GDM1 (cell line): ENCODE results near the gene DCLK1.
"Not testable (repeated sequence)": the region's sequence is repeated elsewhere in the genome, so short reads cannot be mapped to it uniquely, and the experiment has no call there.

Experiments
- DNase-seq: peaks from one replicate; lab custom pipeline; 2025; lab: John Stamatoyannopoulos, UW

The DCLK1 gene

DNA sequence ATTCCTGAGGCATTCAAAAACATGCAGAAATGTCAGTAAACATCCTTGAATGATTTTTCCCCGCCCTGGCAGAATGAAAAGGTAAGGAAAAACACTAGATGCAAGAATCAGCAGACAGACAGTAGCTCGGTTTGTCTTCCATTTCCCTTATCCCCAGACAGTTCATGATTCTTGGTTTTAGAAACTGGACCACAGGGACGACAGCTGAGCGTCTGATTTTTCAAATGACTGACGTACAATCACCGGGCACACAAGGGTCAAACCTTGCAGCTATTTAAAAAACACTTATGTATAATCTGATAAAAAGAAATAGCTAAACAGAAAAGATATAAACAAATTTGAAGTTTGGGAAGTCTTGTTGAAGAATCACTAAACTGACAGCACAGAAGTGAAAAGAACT, 47.1 kb downstream of the DCLK1 start:
- DNase-seq: no peak

DNA sequence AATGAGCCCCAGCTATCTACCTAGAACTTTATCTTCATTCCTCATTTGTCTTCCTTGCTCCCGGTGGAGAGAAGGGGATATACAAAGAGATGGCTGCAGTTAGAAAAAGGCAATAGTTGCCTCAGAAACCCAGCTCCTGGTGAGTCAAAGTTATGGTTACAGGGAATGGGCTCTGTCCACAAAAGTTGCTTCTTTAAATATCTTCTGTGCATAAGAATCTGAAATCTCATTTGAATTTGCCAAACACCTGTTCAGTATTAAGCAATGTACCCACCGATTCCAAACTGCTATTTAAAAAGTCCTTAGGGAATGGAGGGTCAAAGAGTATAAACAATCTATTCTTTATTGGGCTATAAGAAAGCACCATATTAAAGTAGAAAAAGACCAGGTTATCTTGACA, 48.4 kb downstream of the DCLK1 start:
- DNase-seq: no peak

DNA sequence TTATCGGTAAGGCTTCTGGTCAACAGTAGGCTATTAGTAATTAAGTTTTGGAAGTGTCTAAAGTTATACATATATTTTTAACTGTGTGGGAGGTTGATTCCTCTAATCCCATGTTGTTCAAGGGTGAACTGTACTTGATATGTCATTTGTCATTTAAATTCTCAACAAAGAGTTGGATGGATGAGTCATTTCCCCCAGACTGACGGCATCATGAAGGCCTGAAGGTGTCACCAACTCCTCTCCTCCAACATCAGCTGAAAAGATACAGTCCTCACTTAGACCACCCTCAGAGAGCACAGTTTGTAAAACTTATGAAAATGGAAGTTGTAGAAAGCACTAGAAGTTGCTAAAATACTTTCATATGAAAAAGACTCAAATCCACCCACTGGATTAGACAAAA, 48.8 kb downstream of the DCLK1 start:
- DNase-seq: no peak

DNA sequence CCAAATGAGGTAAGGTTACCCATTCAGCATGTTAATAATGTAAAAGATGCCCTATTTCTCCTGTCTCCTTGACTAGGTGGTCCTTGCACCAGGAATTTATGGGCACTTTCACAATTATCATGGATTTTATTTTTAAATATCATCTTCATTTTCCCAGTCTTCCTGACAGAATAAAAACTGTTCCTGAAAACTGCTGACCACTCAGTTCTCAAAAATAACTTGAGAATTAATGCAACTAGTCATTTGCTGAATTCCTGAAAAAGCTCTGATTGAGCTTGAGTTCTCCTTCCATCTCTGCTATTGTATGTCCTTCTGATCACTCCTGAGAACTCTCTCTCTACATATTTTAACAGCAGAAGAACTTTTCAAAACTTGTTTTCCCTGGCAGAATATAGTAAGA, 55.0 kb downstream of the DCLK1 start:
- no peak for DNase-seq

DNA sequence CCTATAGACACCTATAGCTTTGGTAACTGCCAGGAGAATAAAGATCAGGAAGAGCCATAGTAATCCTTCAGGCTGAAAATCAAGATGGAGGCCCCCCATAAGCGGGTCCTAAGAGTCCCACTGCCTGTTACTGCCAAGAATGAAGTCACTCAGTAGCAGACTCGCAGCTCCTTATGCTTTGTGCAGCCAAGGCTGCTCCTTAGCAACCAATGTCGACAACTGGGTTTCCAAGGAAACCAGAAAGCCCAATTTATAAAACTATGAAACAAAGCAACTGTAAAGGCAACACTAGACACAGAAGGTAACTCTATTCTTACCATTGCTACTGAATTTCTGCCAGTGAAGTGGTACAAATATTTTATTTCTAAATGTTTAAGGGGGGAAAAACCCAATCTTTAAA, 56.5 kb downstream of the DCLK1 start:
- DNase-seq: no peak

DNA sequence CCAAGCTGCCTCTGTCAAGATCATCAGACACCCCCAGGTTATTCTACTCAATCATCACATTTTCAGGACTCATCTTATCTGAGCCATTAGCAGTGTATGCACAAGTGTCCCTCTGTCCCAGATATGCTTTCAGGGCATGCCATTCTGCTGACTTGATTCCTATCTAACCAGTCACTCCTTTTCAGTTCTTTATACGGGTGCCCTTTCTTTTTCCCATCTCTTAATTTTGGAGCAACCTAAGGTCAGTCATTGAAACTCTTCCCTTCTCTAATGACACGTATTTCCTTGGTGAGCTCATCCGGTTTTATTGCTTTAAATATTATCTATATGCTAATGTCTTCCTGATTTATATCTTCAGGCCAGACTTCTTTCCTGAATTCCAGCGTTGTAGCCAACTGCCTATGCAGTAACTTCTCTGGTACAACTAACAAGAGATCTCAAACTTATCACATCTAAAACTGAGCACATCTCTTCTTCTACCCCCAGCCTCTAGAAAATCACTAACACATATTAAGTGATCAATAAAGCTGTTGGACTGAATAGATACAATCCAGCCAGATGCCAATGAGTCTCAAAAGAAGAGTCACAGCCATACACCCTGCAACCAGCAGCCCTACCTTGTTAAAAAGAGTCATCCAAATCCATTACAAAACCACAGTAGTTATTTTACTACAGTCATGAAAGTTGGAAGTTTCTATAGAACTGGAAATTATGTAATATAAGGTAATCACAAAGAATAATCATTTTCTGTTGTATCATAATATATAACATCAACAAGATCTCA, 58.8 kb downstream of the DCLK1 start:
- no peak for DNase-seq

DNA sequence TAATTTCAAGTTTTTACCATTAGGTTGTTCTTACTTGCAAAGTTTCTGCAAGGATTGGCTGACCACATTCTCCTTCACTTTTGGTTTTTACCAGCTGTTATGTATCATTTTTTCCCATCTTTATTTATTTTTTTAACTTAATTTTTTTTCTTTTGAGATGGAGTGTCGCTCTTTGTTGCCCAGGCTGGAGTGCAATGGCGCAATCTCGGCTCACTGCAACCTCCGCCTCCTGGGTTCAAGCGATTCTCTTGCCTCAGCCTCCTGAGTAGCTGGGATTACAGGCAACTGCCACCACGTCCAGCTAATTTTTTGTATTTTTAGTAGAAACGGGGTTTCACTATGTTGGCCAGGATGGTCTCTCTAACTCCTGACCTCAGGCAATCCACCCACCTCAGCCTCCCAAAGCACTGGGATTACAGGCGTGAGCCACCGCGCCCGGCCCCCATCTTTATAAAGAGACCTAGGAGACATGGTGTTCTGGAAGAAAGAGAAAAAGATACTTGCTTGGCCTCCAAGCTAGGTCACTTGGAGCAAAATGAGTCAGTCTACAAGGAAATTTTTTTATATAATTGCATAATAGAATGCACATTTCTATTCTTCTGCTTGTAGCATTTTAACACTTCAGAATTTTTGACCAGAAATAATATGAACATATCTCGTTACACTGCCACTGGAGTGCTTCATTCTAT, 60.5 kb downstream of the DCLK1 start:
- DNase-seq: not testable (repeated sequence)

DNA sequence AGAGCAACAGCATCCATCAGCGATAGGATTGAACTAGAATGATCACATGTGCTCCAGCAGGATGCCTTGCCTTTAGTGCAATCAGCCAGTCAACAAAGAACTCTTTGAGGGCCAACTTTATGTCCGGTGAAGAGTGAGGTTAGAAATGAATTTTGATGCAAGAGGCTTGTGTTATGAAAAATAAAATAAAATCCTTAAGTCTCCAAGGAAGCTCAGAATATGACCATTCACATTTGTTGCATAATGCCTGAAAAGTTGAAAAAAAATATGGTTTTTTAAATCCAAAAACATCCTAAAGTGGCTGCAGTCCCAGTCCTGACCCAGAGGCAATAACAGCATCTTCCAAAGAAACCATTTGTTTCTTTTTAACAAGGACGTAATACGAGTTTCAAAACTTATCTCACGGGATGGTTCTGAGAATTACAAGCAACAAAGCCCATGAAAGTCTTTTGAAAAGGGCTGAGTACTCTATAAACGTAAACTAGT, 61.3 kb downstream of the DCLK1 start:
- DNase-seq: no peak

DNA sequence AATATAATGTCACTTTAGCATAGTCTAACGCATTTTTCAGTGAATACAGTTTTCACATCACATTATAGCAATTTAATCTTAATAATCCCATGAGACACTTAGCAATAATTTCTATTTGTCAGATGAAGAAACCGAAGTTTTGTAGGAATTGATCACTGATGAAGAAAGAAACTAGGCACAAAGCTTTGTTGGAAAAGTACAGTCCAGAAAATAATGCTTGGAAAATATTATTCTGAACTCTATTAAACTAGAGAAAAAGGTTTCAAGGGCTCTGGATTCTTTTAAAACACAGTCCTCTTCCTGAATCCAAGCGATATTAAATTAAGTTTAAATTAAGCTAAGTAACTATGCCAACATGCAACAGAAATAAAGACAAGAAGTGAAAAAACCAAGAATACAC, 62.2 kb downstream of the DCLK1 start:
- no peak for DNase-seq

DNA sequence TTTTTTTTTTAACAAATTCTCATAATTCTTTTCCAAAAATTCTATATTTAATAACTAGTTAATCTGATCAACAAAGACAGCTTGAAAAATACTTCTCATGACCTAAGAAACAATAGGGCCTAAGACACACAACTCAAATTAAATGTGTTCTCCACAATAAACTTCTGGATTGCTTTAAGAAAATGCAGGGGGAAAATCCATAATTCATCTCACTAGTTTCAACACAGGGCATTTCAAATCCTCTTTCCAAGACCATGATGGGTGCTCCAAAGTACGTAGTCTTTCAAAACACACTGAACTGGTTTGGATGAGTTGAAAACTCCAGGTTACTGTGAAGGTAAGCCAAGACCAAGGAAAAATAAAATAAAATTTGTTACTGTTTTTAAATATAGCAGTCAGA, 62.6 kb downstream of the DCLK1 start:
- no peak for DNase-seq

DNA sequence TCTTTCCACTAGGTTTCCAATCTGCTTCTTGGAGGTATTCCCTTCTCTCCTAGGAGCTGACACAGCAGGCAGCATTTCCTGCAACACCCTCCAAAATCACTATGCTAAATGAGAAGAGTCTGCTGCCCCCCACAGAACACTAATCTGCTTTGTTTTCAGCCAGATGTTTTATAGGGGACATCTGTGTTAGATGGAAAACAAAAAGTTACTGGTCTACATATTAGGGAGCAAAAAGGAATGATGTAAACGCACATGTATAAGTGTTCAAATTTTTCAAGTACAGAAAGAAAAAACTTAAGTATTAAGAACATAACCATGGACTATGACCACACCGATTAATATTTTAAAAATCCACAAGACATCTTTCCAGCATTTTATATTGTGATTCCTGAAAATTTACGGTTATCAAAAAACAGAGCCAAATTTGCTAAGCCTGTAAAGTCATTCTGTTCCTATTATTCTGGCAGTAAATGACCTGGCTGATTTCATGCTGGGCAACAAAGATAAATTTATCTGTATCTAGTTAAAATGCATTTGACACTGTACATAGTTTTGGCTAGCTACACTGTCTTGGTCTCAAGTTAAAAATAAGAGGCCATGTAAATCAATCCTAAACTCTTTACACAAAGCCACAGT, 63.3 kb downstream of the DCLK1 start:
- no peak for DNase-seq

DNA sequence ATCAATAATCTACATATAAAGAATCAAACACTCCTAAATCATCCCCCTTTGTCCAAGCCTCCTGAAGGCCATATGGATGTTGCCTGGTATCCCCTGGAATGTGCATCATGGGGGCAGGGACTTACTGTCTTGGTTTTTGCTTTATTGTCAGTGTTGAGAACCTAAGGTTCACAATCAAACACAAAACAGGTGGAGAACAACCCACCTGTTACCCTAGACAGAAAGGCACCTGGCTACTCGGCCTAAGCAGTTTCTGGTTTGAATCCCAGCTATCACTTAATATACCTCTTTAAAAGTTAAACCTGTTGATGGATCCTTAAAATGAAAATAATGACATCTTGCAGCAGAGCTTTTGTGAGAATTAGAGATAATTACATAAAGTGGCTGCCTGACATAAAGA, 68.9 kb downstream of the DCLK1 start:
- DNase-seq: no peak

DNA sequence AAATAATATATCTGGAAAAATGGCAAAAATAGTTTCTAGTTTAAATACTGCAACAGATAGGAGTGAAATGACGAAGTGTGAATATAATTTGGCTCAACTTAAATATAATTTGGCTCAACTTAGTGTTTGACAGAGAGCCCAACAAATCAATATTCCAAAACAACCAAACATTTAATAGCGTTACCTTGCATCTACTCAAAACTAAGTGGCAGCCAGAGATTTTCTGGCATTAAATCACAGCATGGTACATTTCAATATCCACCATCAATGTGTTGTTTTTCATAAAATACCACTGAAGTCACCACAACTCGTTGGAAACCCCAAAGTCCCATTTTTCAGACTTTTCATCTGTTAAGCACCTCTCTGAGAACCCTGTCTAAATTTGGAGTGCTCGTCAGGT, 69.6 kb downstream of the DCLK1 start:
- DNase-seq: no peak

DNA sequence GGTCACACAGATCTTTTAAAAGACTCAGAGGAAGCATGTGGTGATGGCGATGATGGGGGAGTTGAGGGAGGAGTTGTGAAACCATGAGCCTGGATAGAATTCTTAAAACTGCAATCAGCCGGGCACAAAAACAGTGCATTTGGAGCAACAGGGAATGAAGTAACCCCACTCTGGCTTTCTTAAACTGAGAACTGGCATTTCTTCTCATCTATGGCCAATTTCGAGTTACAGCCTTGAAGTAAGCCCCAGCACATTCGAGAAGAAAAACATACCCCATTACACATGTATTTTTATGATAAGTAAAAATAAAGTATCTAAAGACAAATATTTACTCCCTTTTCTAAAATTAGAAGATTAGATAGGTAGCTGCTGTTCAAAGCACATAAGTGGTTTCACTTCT, 70.1 kb downstream of the DCLK1 start:
- DNase-seq: no peak

DNA sequence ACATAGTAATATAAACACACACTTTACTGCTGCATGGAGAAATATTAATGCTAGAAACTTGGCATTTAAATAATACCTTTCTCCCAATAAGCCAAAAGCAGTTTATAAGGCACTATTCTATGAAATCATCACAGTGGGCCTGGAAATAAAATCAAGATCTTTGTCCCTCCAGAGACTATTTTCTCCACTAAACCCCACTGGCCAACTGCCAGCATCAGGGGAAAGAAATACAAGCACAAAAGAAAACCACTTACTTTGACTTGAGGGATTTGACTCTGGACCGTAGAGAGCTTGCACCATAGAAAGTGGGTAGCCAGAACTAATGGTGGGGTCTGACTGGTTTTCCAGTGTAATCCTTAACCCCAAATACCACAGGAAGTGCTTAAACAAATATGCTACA, 71.9 kb downstream of the DCLK1 start:
- no peak for DNase-seq

DNA sequence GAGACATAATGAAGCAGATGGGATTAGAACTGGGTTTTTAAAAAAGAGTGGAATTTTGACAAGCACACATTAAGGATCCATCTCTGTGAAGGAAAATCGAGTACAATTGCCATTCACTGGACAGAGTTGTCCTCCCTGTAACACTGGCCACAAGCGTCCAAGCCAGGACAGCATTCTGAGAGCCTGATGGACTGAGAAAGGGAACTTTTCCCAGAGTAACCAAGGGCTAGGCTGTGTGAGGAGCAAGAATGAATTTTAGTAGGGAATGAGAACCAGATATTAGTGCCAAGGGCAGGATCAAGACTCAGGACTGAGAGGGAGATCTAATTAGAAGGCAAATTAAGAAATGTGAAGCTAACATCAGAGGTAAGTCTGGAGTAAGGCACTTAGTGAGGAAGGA, 73.1 kb downstream of the DCLK1 start:
- DNase-seq: no peak

DNA sequence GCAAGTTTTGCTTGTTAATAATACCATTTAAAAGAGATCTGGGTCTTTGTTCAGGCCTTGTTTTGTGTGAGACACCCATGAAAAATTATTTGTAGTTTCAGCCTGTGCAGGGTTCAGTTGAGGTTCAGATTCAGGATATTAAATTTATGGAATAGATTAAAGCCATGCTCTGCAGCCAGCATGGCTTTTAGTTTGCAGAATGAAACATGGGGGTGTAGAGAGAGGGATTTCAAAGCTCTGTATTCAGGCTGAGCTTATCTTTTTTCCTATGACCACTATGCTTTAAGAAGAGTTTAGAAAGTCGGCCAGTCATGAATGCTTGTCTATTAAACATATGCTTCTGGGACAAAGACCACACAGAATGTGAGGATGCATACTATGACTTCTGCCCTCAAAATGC, 73.6 kb downstream of the DCLK1 start:
- no peak for DNase-seq

DNA sequence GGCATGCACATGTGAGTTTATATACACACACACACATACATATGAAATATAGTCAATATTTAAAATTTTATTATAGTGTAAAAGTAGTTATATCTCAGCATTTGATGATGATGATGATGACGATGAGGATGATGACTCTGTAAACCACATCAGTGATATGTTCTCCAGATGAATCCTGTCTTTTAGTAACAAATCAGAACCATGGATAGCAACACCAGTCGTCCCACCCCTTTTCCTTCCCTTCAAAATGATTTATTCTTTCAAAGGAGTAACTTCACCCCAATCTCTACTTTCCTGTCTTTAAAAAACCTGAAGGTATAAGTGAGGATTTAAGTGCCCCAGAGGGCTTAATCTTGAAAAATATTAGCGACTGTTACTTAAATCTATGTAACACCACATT, 74.1 kb downstream of the DCLK1 start:
- DNase-seq: no peak

DNA sequence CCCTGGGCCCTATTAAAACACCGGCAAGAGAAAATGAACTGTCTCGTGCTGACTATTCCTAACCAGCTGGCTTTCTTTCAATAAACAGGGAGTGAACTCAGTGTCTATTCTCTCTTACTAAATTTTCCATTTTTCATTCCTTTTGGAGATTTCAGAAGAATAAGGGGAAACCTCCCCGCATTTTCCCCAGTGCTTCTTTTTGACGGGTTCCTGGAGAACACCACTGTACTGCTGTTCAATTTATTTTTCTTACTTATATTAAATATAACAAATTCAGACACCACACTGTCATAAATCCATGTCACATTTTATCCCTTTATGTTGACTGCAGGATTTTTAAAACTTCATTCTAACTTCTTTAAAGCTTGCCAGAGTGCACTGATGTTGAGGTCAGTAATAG, 75.8 kb downstream of the DCLK1 start:
- no peak for DNase-seq

DNA sequence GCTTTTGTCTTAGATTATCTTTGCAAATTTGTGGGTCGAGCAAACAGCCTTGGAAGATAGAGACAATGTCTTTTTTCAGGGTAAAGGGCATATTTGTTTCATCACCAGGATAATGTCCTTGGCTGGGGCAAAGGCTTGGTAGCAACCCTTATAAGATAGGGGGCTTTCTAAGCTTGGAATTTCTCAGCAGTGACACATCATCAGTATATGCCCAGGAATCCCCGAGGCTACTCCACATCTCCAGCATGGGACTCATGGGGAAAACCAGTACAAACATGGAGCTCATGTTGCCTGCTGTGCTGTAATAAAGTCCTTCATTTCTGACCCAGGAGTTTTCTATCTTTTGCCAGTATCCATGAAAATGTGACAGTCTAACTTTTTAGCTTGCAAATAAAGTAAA, 77.1 kb downstream of the DCLK1 start:
- DNase-seq: no peak

DNA sequence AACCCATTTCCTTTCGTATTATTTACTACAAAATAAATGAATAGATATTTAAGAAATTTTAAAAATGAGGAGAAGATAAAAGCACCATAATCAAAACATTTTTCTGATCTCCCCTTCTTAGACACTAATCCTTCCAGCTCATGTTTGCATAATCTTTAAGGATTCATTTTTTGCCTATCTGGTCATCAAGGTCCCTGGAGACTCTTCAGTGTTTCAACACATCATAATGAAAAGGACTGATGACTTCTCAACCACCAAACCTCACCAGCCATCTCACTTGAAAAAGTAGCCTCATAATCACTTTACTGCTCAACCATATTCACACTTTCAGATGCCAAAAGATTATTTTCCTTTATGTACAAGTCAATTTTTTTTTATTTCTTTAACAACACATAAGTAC, 80.1 kb downstream of the DCLK1 start:
- no peak for DNase-seq

DNA sequence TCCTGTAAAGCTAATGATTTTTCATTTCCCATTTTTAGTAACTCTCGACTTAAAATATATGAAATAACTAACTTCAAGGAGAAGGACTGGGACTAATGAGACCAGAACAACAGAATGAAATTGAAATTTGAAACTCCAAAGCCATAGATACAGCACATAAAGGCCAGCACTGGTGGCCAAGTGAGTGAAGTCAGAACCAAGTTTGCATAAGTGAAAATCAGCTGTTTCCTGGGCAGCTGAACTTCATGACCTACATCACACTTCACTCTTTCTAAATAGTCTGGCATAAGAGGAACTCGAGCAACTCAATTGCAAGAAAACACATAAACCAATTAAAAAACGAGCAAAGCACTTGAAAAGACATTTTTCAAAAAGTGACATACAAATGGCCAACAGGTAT, 84.5 kb downstream of the DCLK1 start:
- DNase-seq: no peak
